Measurements from ENCODE around the gene ACP1. TPM values are rescaled to one million over a fixed set of nuclear protein-coding genes. Genes with fewer than 3 reads are reported as not detected.

ACP1 gene
- total RNA-seq, 3 donors from 2014 or later = 84.0 to 109 (median 84.2) TPM

GRCh38 chr2:258933-259332 lies 5.8 kb upstream of the ACP1 start:
- DNase-seq (ENCODE audit: low spot score in 2 of 2) = no peak
- intact Hi-C loops (cut with DNase I; ENCODE audit: low total_unique reads) = no loop called here
- H3K36me3 ChIP-seq = no peaks in the 10 kb centered on the region
- peaks cover 0 to 6% of the 10 kb centered on the region in 2 donors for H3K9me3 ChIP-seq
- no peak overlapping the region for H3K27ac ChIP-seq
- TF ChIP-seq POLR2A (IDR thresholded peaks at IDR 0.05) = no peak
- TF ChIP-seq POLR2AphosphoS5 (IDR thresholded peaks at IDR 0.05) = no peak
- TF ChIP-seq CTCF (IDR thresholded peaks at IDR 0.05) = no peak
- no peaks in the 10 kb centered on the region for H3K27me3 ChIP-seq
- H3K4me3 ChIP-seq = no peak overlapping the region
- H3K4me1 ChIP-seq = no peaks in the 10 kb centered on the region

GRCh38 chr2:259789-260331 lies 4.9 kb upstream of the ACP1 start:
- no peak overlapping the region for H3K4me3 ChIP-seq
- H3K36me3 ChIP-seq = no peaks in the 10 kb centered on the region
- DNase-seq (ENCODE audit: low spot score in 2 of 2) = no peak
- TF ChIP-seq CTCF (IDR thresholded peaks at IDR 0.05) = no peak
- no peak overlapping the region for H3K27ac ChIP-seq
- no peaks in the 10 kb centered on the region for H3K4me1 ChIP-seq
- H3K27me3 ChIP-seq = no peaks in the 10 kb centered on the region
- intact Hi-C loops (cut with DNase I; ENCODE audit: low total_unique reads) = no loop called here
- H3K9me3 ChIP-seq = peaks cover 0 to 6% of the 10 kb centered on the region in 2 donors

- TF ChIP-seq POLR2A (IDR thresholded peaks at IDR 0.05) = no peak
- TF ChIP-seq POLR2AphosphoS5 (IDR thresholded peaks at IDR 0.05) = no peak
- no peak for TF ChIP-seq CTCF (IDR thresholded peaks at IDR 0.05)
- no peaks in the 10 kb centered on the region for H3K27me3 ChIP-seq
- no peak overlapping the region for H3K27ac ChIP-seq
- H3K9me3 ChIP-seq = peaks cover 0 to 6% of the 10 kb centered on the region in 2 donors
- no peak for DNase-seq (ENCODE audit: low spot score in 2 of 2)
- H3K4me3 ChIP-seq = no peak overlapping the region
- H3K4me1 ChIP-seq = peaks cover 0 to 3% of the 10 kb centered on the region in 2 donors
- no peaks in the 10 kb centered on the region for H3K36me3 ChIP-seq
- intact Hi-C loops (cut with DNase I; ENCODE audit: low total_unique reads) = no loop called here
Observed at GRCh38 chr2:260507-261161, 4.1 kb upstream of the ACP1 start.

GRCh38 chr2:262117-262516 lies 2.6 kb upstream of the ACP1 start:
- intact Hi-C loops (cut with DNase I; ENCODE audit: low total_unique reads) = no loop called here
- no peak for TF ChIP-seq POLR2A (IDR thresholded peaks at IDR 0.05)
- no peak for TF ChIP-seq CTCF (IDR thresholded peaks at IDR 0.05)
- no peak for TF ChIP-seq POLR2AphosphoS5 (IDR thresholded peaks at IDR 0.05)
- Histone ChIP-seq H3K4me1 (peaks cover 0 to 12% of the 10 kb centered on the region in 2 donors), H3K27me3 (no peaks in the 10 kb centered on the region), H3K27ac (peak overlapping the region in 1 of 2 donors; percentile 54), H3K36me3 (no peaks in the 10 kb centered on the region), H3K4me3 (no peak overlapping the region), H3K9me3 (peaks cover 0 to 6% of the 10 kb centered on the region in 2 donors)
- no peak for DNase-seq (ENCODE audit: low spot score in 2 of 2)

- intact Hi-C loops (cut with DNase I; ENCODE audit: low total_unique reads) = no loop called here
- no peaks in the 10 kb centered on the region for H3K27me3 ChIP-seq
- no peaks in the 10 kb centered on the region for H3K36me3 ChIP-seq
- peak overlapping the region; percentile 94 to 97 for H3K27ac ChIP-seq
- H3K4me3 ChIP-seq = peak overlapping the region; percentile 59 to 92 (median 88)
- peaks cover 0 to 1% of the 10 kb centered on the region in 2 donors for H3K9me3 ChIP-seq
- H3K4me1 ChIP-seq = peaks cover 0 to 12% of the 10 kb centered on the region in 2 donors
- no peak for DNase-seq (ENCODE audit: low spot score in 2 of 2)
- TF ChIP-seq CTCF (IDR thresholded peaks at IDR 0.05) = no peak
- TF ChIP-seq POLR2A (IDR thresholded peaks at IDR 0.05) = no peak
Observed at GRCh38 chr2:263022-263738, 1.6 kb upstream of the ACP1 start.

All from breast epithelium (tissue), 4 donors.